Bronchial smooth muscle cell (primary cell): ENCODE data around the gene GSG1. TPM values are rescaled to one million over a fixed set of nuclear protein-coding genes. Genes with fewer than 3 reads are reported as not detected.

Experiments used
- total RNA-seq: library from RNA; depleted of rRNA; stranded (reverse); fragments of >200 nt; gene quantifications from 2 replicates; pipeline ENCODE4 v1.2.1, GENCODE V29; 2014

Gene GSG1
- 0.34 TPM in 1 of 2 replicates, not detected in the other for total RNA-seq

DNA sequence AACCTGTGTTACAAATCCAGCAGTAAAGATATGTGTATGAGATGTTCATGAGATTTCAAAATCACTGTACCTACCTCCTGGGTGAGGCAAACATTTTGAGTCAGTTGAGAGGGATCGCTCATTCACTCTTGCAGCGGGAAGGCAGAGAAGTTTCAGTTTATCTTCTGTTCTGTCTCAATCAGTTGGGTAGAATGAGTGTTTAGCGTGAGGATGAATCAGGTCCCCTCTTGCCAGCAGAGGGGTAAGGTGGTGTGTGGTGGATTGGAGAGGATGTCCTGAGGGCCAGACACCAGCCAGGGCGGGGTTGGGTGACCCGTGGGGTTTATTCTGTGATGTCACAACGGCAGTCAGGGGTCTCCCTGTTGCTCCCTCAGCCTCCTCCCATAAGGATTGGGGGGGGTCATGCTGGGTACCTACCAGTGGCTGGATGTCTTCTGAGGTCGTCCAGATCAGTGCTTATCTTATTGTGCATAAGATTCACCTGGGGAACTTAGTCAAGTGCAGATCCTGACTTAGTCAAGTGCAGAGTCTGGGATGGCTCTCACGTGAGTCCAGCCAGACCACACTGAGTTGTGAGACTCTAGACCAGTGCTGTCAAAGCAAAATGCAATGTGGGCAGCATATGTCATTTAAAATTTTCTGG lies at the start of gene GSG1:
Gene GSG1 (minus strand): TSS at position 277 of the 643 bp plus-strand sequence. CDS start 155 bp downstream, at position 122.

DNA sequence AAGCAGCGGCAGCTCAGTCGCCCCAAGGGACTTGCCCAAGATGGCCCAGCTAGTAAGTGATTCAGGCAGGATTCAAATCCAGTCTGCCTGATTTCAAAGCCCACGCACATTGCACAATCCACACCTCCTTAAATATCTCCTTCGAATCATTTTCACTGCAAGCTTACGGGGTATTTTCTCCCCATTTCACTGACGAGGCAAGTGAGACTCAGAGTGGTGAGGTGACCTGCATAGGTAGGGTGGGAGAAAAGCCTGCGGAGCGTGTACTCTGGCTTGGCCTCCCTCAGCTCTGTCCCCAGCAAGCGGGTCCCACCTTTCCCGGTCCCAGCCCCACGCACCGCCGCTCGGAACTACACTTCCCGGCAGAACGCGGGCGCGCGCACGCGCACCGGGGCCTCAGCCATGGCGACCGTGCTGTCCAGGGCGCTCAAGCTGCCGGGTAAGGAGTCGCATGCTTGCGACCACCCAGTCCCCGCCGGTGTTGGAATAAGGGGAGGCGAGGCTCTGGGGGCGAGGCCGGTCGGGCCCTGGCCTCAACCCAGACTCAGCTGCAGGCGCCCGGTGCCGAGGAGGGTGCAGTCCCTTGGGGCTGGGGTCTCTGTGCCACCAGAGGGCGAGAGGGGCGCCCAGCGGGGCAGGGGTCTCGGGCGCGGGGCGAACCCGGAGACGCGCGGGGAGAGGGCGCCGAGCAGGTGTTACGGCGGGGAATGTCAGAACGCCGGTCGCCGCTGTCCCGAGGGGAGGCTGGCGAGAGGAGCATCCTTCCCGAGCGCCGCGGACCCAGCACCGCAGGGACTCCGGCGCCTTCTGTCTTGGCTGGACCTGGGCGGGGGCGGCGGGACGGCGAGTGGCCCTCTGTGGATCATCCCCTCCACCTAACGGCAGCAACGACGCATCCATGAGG lies 59.2 kb downstream of the GSG1 start, which contains the start of gene FAM234B:
Gene FAM234B (plus strand): TSS at position 380 of the 904 bp plus-strand sequence. CDS start 23 bp downstream, at position 403.

Other genes with a start within 250 kb of the GSG1 start
- gene GPRC5A, start 212.1 kb downstream of the GSG1 start, total RNA-seq: 7.6 and 7.9 TPM in 2 replicates
- not detected in 2 replicates for gene GPRC5D, start 151.5 kb downstream of the GSG1 start, total RNA-seq
- 18.5 and 18.8 TPM in 2 replicates for gene HEBP1, start 103.4 kb downstream of the GSG1 start, total RNA-seq
- 4.7 and 5.0 TPM in 2 replicates for gene FAM234B, start 59.3 kb downstream of the GSG1 start, total RNA-seq
- 65.4 and 71.4 TPM in 2 replicates for gene EMP1, start 93.1 kb upstream of the GSG1 start, total RNA-seq